B cell (primary cell): ENCODE data around the gene PSMB5. TPM values are rescaled to one million over a fixed set of nuclear protein-coding genes. Genes with fewer than 3 reads are reported as not detected.

ENCODE experiments used
- ATAC-seq: fragments of 200-7000 bp; cut with Tn5 transposase; one replicate; pipeline ENCODE4 v1.10.0; 2021; ENCODE audit warnings: low read depth, mild to moderate bottlenecking, moderate number of reproducible peaks, moderate library complexity
- CTCF ChIA-PET: fragments of 350-600 bp; sonication (Branson Sonifier 250); formaldehyde crosslinking; loops from one replicate; lab custom pipeline; 2021; ENCODE audit warnings: antibody characterized with exemption, inconsistent platforms; lab: Charles Lee
- POLR2A ChIA-PET: fragments of 350-600 bp; sonication (Branson Sonifier 250); formaldehyde crosslinking; loops from one replicate; lab custom pipeline; 2021; ENCODE audit warnings: antibody characterized with exemption; lab: Charles Lee
- DNase-seq: peaks from one replicate; pipeline ENCODE4 v3.0.0; 2013
- H2AFZ ChIP-seq: 2 replicates; pipeline ENCODE4 v1.6.1; 2012; ENCODE audit warnings: mild to moderate bottlenecking, low read depth, low read length; ENCODE audit not compliant: insufficient read depth, poor library complexity, severe bottlenecking
- H3K27ac ChIP-seq, 2 donors: 1 replicate in 1 of 2; 2 replicates in 1 of 2; pipeline ENCODE4 v1.5.1; 2012 to 2013; ENCODE audit warnings: low read length in 2 of 2, mild to moderate bottlenecking in 2 of 2, moderate library complexity in 1 of 2
- H3K27me3 ChIP-seq, 4 experiments: fragments of 200-600 bp in 1 of 4; sonication (generic) in 1 of 4; replicated peaks in 1 of 4; 1 replicate in 2 of 4; 2 replicates in 2 of 4; pipeline versions ENCODE4 v1.6.1 to v1.7.0; 2013 to 2016; ENCODE audit warnings: low read length in 3 of 4, mild to moderate bottlenecking in 2 of 4, mixed read lengths in 1 of 4, moderate library complexity in 1 of 4; ENCODE audit not compliant: insufficient read depth in 4 of 4, control insufficient read depth in 3 of 4; ENCODE audit errors: control extremely low read depth in 1 of 4
- H3K36me3 ChIP-seq, 2 experiments: replicated peaks in 1 of 2; 1 replicate in 1 of 2; 2 replicates in 1 of 2; pipeline versions ENCODE4 v1.6.1 to v1.7.1; 2013; ENCODE audit warnings: low read length in 1 of 2; ENCODE audit not compliant: insufficient read depth in 2 of 2, control insufficient read depth in 1 of 2; ENCODE audit errors: control extremely low read depth in 1 of 2, extremely low read depth in 1 of 2
- H3K4me1 ChIP-seq, 2 donors: fragments of 200-600 bp in 1 of 2; sonication (generic) in 1 of 2; 1 replicate in 1 of 2; 2 replicates in 1 of 2; pipeline versions ENCODE4 v1.5.1 to v1.6.1; 2013 to 2017; ENCODE audit warnings: low read length in 2 of 2; ENCODE audit not compliant: control insufficient read depth in 2 of 2, insufficient read depth in 2 of 2
- H3K4me2 ChIP-seq: replicated peaks from 2 replicates; pipeline ENCODE3; 2012; ENCODE audit warnings: mild to moderate bottlenecking, low read depth, low read length; ENCODE audit not compliant: poor library complexity, severe bottlenecking
- H3K4me3 ChIP-seq, 5 experiments: fragments of 200-600 bp in 1 of 5; sonication (generic) in 1 of 5; 1 replicate in 3 of 5; 2 replicates in 2 of 5; pipeline versions ENCODE4 v1.5.1 to v1.7.0; 2011 to 2016; ENCODE audit warnings: low read length in 4 of 5, mild to moderate bottlenecking in 4 of 5, low read depth in 2 of 5, control low read depth in 1 of 5, moderate library complexity in 1 of 5; ENCODE audit not compliant: insufficient read depth in 1 of 5; ENCODE audit errors: control extremely low read depth in 1 of 5, extremely low read depth in 1 of 5
- H3K79me2 ChIP-seq: fragments of 200-600 bp; sonication (generic); one replicate; pipeline ENCODE4 v1.6.0; 2016; ENCODE audit warnings: low read length; ENCODE audit not compliant: control insufficient read depth, insufficient read depth
- H3K9ac ChIP-seq: fragments of 200-600 bp; sonication (generic); 2 replicates; pipeline ENCODE4 v1.6.1; 2017; ENCODE audit warnings: mild to moderate bottlenecking, low read length, moderate library complexity
- H3K9me3 ChIP-seq, 3 donors: one replicate each; pipeline versions ENCODE4 v1.6.1 to v1.7.1; 2013; ENCODE audit warnings: low read length in 2 of 3; ENCODE audit not compliant: control insufficient read depth in 2 of 3, insufficient read depth in 1 of 3; ENCODE audit errors: control extremely low read depth in 1 of 3
- H4K20me1 ChIP-seq: 2 replicates; pipeline ENCODE4 v1.6.0; 2012; ENCODE audit warnings: mild to moderate bottlenecking, low read length; ENCODE audit not compliant: insufficient read depth, control insufficient read depth, poor library complexity, severe bottlenecking
- H3K27ac Mint-ChIP-seq: one replicate; pipeline ENCODE4 v1.8.0; 2021; ENCODE audit warnings: mixed read lengths
- H3K27me3 Mint-ChIP-seq: one replicate; pipeline ENCODE4 v1.8.0; 2021; ENCODE audit warnings: mixed read lengths
- H3K4me1 Mint-ChIP-seq: one replicate; pipeline ENCODE4 v1.8.0; 2021; ENCODE audit warnings: mixed read lengths
- H3K4me3 Mint-ChIP-seq: one replicate; pipeline ENCODE4 v1.8.0; 2021; ENCODE audit warnings: mixed read lengths
- H3K9me3 Mint-ChIP-seq: one replicate; pipeline ENCODE4 v1.8.0; 2022; ENCODE audit warnings: mixed read lengths; ENCODE audit not compliant: insufficient read depth
- CTCF ChIP-seq: fragments of 200-600 bp; IDR thresholded peaks from one replicate; pipeline ENCODE4 v1.8.0; 2022; ENCODE audit warnings: antibody characterized with exemption, mild to moderate bottlenecking
- EZH2 ChIP-seq: IDR thresholded peaks from 2 replicates; pipeline ENCODE4 v1.6.1; 2012; ENCODE audit warnings: borderline replicate concordance, low read depth, mild to moderate bottlenecking, moderate library complexity, low read length; ENCODE audit not compliant: insufficient read depth, poor library complexity, severe bottlenecking
- WGBS: methylation state at CpG from one replicate; pipeline ENCODE4 v1.1.5; 2013; ENCODE audit warnings: missing lambda C conversion rate; ENCODE audit not compliant: insufficient coverage; 5-methylcytosine and 5-hydroxymethylcytosine counted together
- intact Hi-C: fragments of 100-400 bp; cut with micrococcal nuclease; formaldehyde crosslinking; loops from one replicate; pipeline ENCODE4 v1.10.0; 2022
- polyA plus RNA-seq: library from polyadenylated mRNA; depleted of rRNA; stranded (reverse); fragments of >200 nt; gene quantifications from 2 replicates; pipeline ENCODE4 v1.2.3, GENCODE V29; 2012
- total RNA-seq, 2 donors: library from RNA; stranded (reverse); fragments of 120-200 nt in 1 of 2; gene quantifications; 1 replicate in 1 of 2; 2 replicates in 1 of 2; pipeline versions ENCODE4 v1.2.3 to v1.2.4, GENCODE V29; 2013 to 2022

The PSMB5 gene
- total and polyA plus RNA-seq, 2 donors (not counting 1 experiment from before 2014, with no cell fraction given) = 16.5 to 29.0 TPM

GRCh38 chr14:22976620-22977433, 57.9 kb downstream of the PSMB5 start:
- DNase-seq = no peak

More at GRCh38 chr14:22976620-22977433, 57.9 kb downstream of the PSMB5 start:
- POLR2A ChIA-PET = interaction anchor here (0.7 kb wide), 1 partner anchor 421 kb away, joined by 3 read pairs; no protein-coding TSS in a partner anchor
- Histone ChIP-seq H3K9me3 (peaks cover 0 to 8% (median 0%) of the 10 kb centered on the region in 3 donors), H3K4me3 (no peak overlapping the region), H3K79me2 (no peaks in the 10 kb centered on the region), H3K4me2 (no peak overlapping the region), H3K4me1 (peaks cover 16 to 21% of the 10 kb centered on the region in 2 donors), H3K27me3 (peaks cover 0 to 27% (median 12%) of the 10 kb centered on the region in 4 experiments), H3K27ac (no peak overlapping the region), H4K20me1 (no peaks in the 10 kb centered on the region), H3K36me3 (no peaks in the 10 kb centered on the region), H3K9ac (no peak overlapping the region), H2AFZ (no peak overlapping the region)
- TF ChIP-seq CTCF (no peak), EZH2 (no peak)
- CTCF ChIA-PET = interaction anchor here (0.6 to 36.3 kb wide), 8 partner anchors 8 to 509 kb away, joined by 3 to 1134 read pairs (median 3); partner anchors contain the start of genes AJUBA and CDH24
- H3K27ac Mint-ChIP-seq = no peak overlapping the region
- intact Hi-C loops = no loop called here
- H3K4me3 Mint-ChIP-seq = no peak overlapping the region
- no peak for ATAC-seq
- H3K4me1 Mint-ChIP-seq = peaks cover 15% of the 10 kb centered on the region
- peaks cover 11% of the 10 kb centered on the region for H3K27me3 Mint-ChIP-seq
- no peaks in the 10 kb centered on the region for H3K9me3 Mint-ChIP-seq
- WGBS = 91% methylated on average over 4 of the region's 6 CpGs

Other genes starting within 250 kb of the PSMB5 start
- 50.0 and 59.5 TPM in 2 replicates for gene SLC7A7, start 219.5 kb downstream of the PSMB5 start, total RNA-seq
- 18.7 and 33.4 TPM in 2 replicates for gene SLC7A7, start 219.5 kb downstream of the PSMB5 start, polyA plus RNA-seq
- 91.6 and 93.0 TPM in 2 replicates for gene MRPL52, start 205.0 kb downstream of the PSMB5 start, total RNA-seq
- gene MRPL52, start 205.0 kb downstream of the PSMB5 start, polyA plus RNA-seq = 26.0 and 37.4 TPM in 2 replicates
- 3.5 and 5.2 TPM in 2 replicates for gene MMP14, start 198.3 kb downstream of the PSMB5 start, total RNA-seq
- 1.0 and 2.2 TPM in 2 replicates for gene MMP14, start 198.3 kb downstream of the PSMB5 start, polyA plus RNA-seq
- 99.7 and 104 TPM in 2 replicates for gene LRP10, start 163.2 kb downstream of the PSMB5 start, total RNA-seq
- 79.2 and 120 TPM in 2 replicates for gene LRP10, start 163.2 kb downstream of the PSMB5 start, polyA plus RNA-seq
- 5.5 and 5.6 TPM in 2 replicates for gene REM2, start 151.7 kb downstream of the PSMB5 start, total RNA-seq
- 12.9 and 21.7 TPM in 2 replicates for gene REM2, start 151.7 kb downstream of the PSMB5 start, polyA plus RNA-seq
- 165 and 188 TPM in 2 replicates for gene RBM23, start 115.8 kb downstream of the PSMB5 start, total RNA-seq
- 60.7 and 114 TPM in 2 replicates for gene RBM23, start 115.8 kb downstream of the PSMB5 start, polyA plus RNA-seq
- 38.8 and 48.6 TPM in 2 replicates for gene PRMT5, start 105.5 kb downstream of the PSMB5 start, total RNA-seq
- 44.0 and 50.4 TPM in 2 replicates for gene PRMT5, start 105.5 kb downstream of the PSMB5 start, polyA plus RNA-seq
- gene HAUS4, start 77.8 kb downstream of the PSMB5 start, total RNA-seq = 33.1 and 39.3 TPM in 2 replicates
- gene HAUS4, start 77.8 kb downstream of the PSMB5 start, polyA plus RNA-seq = 28.4 and 33.6 TPM in 2 replicates
- 0.83 and 1.6 TPM in 2 replicates for gene AJUBA, start 52.3 kb downstream of the PSMB5 start, total RNA-seq
- 0.14 TPM in 1 of 2 replicates, not detected in the other for gene AJUBA, start 52.3 kb downstream of the PSMB5 start, polyA plus RNA-seq
- gene C14orf93, start 24.8 kb downstream of the PSMB5 start, total RNA-seq = 17.9 and 19.4 TPM in 2 replicates
- gene C14orf93, start 24.8 kb downstream of the PSMB5 start, polyA plus RNA-seq = 26.8 and 29.4 TPM in 2 replicates
- not detected in 2 replicates for gene PSMB11, start 7.3 kb upstream of the PSMB5 start, total RNA-seq
- gene PSMB11, start 7.3 kb upstream of the PSMB5 start, polyA plus RNA-seq = not detected in 2 replicates
- 0.96 and 1.2 TPM in 2 replicates for gene CDH24, start 22.6 kb upstream of the PSMB5 start, total RNA-seq
- gene CDH24, start 22.6 kb upstream of the PSMB5 start, polyA plus RNA-seq = 1.0 and 2.1 TPM in 2 replicates
- 359 and 364 TPM in 2 replicates for gene ACIN1, start 60.2 kb upstream of the PSMB5 start, total RNA-seq
- 178 and 228 TPM in 2 replicates for gene ACIN1, start 60.2 kb upstream of the PSMB5 start, polyA plus RNA-seq
- gene C14orf119, start 60.6 kb upstream of the PSMB5 start, total RNA-seq = 30.6 and 38.5 TPM in 2 replicates
- 6.6 and 12.2 TPM in 2 replicates for gene C14orf119, start 60.6 kb upstream of the PSMB5 start, polyA plus RNA-seq
- gene CIROP, start 70.1 kb upstream of the PSMB5 start, total RNA-seq = not detected in 2 replicates
- not detected in 2 replicates for gene CIROP, start 70.1 kb upstream of the PSMB5 start, polyA plus RNA-seq
- gene CEBPE, start 84.4 kb upstream of the PSMB5 start, total RNA-seq = 0.37 TPM in 1 of 2 replicates, not detected in the other
- 0.26 and 0.45 TPM in 2 replicates for gene CEBPE, start 84.4 kb upstream of the PSMB5 start, polyA plus RNA-seq
- gene SLC7A8, start 148.8 kb upstream of the PSMB5 start, total RNA-seq = 0.85 and 1.1 TPM in 2 replicates
- 0.19 and 0.25 TPM in 2 replicates for gene SLC7A8, start 148.8 kb upstream of the PSMB5 start, polyA plus RNA-seq
- not detected in 2 replicates for gene RNF212B, start 203.0 kb upstream of the PSMB5 start, total RNA-seq
- not detected in 2 replicates for gene RNF212B, start 203.0 kb upstream of the PSMB5 start, polyA plus RNA-seq